LNCaP clone FGC (cell line): ENCODE results near the gene SLC12A5.

Experiments used
- DNase-seq: peaks from one replicate; pipeline ENCODE4 v3.0.0-alpha.2; 2011; ENCODE audit warnings: low read depth
- H3K4me3 ChIP-seq: 2 replicates; pipeline ENCODE4 v1.5.1; 2011; ENCODE audit warnings: mild to moderate bottlenecking, low read depth, low read length, control low read depth
- TF ChIP-seq, protein P1 (sequence below): IDR thresholded peaks from 2 replicates; pipeline ENCODE4 v1.5.1; 2012; ENCODE audit warnings: mild to moderate bottlenecking; ENCODE audit not compliant: control insufficient read depth, insufficient read depth; ENCODE audit errors: extremely low read depth

Gene SLC12A5

DNA sequence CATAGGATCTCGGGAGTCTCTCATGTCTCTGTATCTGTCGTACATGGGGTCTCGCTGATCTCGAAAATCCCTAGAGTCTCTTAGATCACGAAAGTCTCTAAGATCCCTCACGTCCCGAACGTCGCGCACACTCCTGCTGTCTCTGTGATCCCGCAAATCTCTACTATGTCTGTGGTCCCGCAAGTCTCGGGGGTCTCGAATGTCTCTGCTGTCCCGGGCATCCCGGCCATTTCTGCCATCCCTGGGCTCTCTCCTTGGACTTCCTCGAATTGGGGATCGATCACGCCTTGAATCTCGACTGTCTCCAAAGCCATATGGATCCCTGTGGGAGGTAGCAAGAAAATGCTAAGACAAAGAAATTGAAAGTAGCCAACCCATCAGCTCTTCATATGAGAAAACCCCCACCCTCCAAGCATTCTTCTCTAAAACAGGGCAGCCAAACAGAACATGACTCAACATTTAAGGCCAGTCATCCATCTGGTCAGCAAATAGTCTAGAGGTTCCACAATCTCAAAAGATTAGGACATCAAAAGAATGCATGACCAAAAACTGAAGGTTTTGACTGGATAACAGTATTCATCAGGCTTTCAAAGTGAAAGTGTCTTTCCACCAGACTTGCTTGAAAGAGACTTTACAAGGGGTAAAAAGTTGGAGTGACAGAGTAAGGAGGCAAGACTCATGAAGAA is 41.3 kb downstream of the SLC12A5 start:
- DNase-seq, result no peak
- H3K4me3 ChIP-seq, result no peak overlapping the region
- TF ChIP-seq, protein P1, sequence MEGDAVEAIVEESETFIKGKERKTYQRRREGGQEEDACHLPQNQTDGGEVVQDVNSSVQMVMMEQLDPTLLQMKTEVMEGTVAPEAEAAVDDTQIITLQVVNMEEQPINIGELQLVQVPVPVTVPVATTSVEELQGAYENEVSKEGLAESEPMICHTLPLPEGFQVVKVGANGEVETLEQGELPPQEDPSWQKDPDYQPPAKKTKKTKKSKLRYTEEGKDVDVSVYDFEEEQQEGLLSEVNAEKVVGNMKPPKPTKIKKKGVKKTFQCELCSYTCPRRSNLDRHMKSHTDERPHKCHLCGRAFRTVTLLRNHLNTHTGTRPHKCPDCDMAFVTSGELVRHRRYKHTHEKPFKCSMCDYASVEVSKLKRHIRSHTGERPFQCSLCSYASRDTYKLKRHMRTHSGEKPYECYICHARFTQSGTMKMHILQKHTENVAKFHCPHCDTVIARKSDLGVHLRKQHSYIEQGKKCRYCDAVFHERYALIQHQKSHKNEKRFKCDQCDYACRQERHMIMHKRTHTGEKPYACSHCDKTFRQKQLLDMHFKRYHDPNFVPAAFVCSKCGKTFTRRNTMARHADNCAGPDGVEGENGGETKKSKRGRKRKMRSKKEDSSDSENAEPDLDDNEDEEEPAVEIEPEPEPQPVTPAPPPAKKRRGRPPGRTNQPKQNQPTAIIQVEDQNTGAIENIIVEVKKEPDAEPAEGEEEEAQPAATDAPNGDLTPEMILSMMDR, result no peak

DNA sequence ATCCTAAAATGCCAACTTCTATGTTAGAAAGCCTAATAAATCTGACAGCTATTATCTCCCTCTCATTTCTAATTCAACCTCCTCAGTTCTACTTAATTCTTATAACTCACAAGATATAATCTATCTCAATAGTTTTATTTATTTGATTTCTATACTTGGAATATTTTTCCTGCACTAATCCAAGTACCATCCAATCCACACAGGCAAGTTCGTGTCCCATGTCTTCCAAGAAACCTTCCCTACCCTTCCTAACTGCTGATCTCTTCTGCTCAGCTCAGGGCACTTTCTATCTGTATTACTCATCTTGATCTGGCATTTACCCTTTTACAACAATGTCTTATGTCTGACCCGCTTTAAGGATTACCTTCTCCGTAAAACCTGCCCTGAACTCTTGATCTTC is 42.6 kb downstream of the SLC12A5 start:
- no peak for DNase-seq
- H3K4me3 ChIP-seq, result no peak overlapping the region
- TF ChIP-seq, protein P1, result no peak

DNA sequence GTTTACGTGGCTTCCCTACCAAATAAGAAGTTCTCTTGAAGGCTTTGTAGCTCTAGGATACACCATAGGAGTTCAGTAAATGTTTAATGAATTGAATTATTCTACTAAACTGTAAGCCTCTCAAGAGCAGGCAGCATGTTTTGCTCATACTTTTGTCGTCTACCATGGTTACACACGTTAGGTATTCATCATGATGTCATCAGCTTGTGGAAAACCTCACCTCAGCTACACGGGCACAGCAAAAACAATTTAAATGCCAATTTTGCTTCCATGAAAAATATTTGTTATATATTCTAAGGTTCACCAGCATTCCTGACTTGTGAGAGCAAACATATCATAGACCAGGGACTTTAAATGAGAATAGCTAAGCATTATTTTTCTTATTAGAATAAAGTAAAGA is 44.0 kb downstream of the SLC12A5 start:
- no peak overlapping the region for H3K4me3 ChIP-seq
- TF ChIP-seq, protein P1, result no peak
- DNase-seq, result no peak

DNA sequence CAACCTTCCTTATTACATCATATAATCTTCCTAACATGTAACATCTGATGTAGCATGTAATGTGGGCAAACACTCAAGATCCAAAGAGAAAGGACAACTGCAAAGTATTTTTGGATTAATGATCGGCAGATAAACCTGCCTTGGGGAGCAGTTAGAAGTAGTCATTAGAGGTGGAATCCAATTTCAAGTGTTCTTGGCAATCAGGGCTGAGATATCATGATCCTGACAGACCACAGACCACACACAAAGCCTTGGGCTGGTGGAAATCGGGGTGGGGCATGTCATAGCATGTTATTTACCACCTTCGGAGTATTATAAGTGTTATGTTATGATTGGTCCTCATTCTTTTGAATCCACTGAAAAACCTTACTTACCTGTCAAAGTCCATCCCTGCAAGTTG is 44.4 kb downstream of the SLC12A5 start:
- no peak for DNase-seq
- TF ChIP-seq, protein P1, result no peak
- H3K4me3 ChIP-seq, result no peak overlapping the region

DNA sequence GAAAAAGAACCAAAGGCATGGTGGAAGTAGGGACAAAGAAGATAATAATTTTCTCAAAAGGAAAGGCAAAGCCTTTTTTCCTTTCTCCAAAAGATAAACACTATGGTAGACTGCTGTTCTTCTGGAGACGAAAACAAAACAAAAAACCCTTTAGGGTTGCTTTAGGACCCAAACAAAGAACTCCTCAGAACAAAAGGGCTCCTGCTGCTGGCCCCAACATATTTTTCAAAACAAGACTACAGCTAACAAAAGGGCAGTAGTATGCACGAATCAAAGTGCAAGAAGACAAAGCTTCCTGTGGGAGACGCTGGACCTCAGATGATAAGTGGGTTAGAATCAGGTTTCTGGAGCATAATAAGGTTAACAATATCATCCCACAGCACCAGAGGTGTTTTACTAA is 45.0 kb downstream of the SLC12A5 start:
- H3K4me3 ChIP-seq, result no peak overlapping the region
- DNase-seq, result no peak
- TF ChIP-seq, protein P1, result no peak

DNA sequence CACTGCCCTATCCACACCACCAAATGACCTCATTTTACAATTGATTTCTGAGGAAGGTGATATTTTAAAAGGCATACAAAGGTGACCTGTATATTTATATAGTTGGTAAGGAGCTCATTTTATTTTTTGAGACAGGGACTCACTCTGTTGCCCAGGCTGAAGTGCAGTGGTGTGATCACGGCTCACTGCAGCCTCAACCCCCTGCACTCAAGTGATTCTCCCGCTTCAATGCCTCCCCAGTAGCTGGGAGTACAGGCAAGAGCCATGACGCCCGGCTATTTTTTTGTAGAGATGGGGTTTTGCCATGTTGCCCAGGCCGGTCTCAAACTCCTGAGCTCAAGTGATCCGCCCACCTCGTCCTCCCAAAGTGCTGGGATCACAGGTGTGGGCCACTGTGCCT is 47.8 kb downstream of the SLC12A5 start:
- no peak overlapping the region for H3K4me3 ChIP-seq
- TF ChIP-seq, protein P1, result no peak
- no peak for DNase-seq
